ENCODE data around the gene SPEG. TPM values are rescaled to one million over a fixed set of nuclear protein-coding genes. Genes with fewer than 3 reads are reported as not detected.
A peak's percentile ranks its signal among the peaks of the same experiment; 100 is the strongest.

The SPEG gene
- total and polyA plus RNA-seq, 2 of the 13 experiments (the other 11 are each of a cell fraction or from before 2014, with no cell fraction given), result 0.18 to 0.24 TPM

GRCh38 chr2:219543596-219544358, 109.1 kb downstream of the SPEG start, which contains the start of the genes CHPF and TMEM198 (continued):
- peak; percentile 33; the same call in 1 of the 2 replicates for TF ChIP-seq ZNF318 (CRISPR knock-in tag; IDR thresholded peaks at IDR 0.05)
- peak; percentile 80 for TF ChIP-seq ZNF543 (CRISPR knock-in tag; IDR thresholded peaks at IDR 0.05)
- no peak for TF ChIP-seq HMGA1 (CRISPR knock-in tag; conservative IDR thresholded peaks at IDR 0.05)
- peak; percentile 85 for TF ChIP-seq ZNF777 (CRISPR knock-in tag; IDR thresholded peaks at IDR 0.05)
- TF ChIP-seq ZBTB44 (CRISPR knock-in tag; IDR thresholded peaks at IDR 0.05), result peak; percentile 91; the same call in 1 of the 2 replicates
- TF ChIP-seq ZNF407 (CRISPR knock-in tag; IDR thresholded peaks at IDR 0.05; ENCODE audit: not compliant biosample characterization), result peak; percentile 50
- TF ChIP-seq U2AF1 (optimal IDR thresholded peaks at IDR 0.05; ENCODE audit: low read depth, low read length), result peak; percentile 54
- no peak for TF ChIP-seq SETDB1 (CRISPR knock-in tag; IDR thresholded peaks at IDR 0.05; ENCODE audit: borderline replicate concordance)
- TF ChIP-seq ZNF678 (CRISPR knock-in tag; IDR thresholded peaks at IDR 0.05), result peak; percentile 86
- TF ChIP-seq ZFP82 (CRISPR knock-in tag; IDR thresholded peaks at IDR 0.05; ENCODE audit: borderline replicate concordance), result peak; percentile 37; the same call in 1 of the 2 replicates
